Ammon's horn (tissue), 1 donor: Measurements from ENCODE around the gene NES.
"Not testable (repeated sequence)": the region's sequence is repeated elsewhere in the genome, so short reads cannot be mapped to it uniquely, and the experiment has no call there.

ENCODE experiments used
- DNase-seq: peaks from one replicate; pipeline ENCODE4 v3.0.0-alpha.2; 2016; ENCODE audit warnings: low spot score

Gene NES

GRCh38 chr1:156644640-156645039 is 32.6 kb downstream of the NES start:
- no peak for DNase-seq

GRCh38 chr1:156644146-156644545 is 33.1 kb downstream of the NES start:
- DNase-seq, result no peak

- DNase-seq, result no peak
Observed at GRCh38 chr1:156643778-156644092, 33.5 kb downstream of the NES start.

- DNase-seq, result no peak
Observed at GRCh38 chr1:156643049-156643777, 34.0 kb downstream of the NES start.

GRCh38 chr1:156642265-156643048 is 34.8 kb downstream of the NES start:
- no peak for DNase-seq

- peak; percentile 88 for DNase-seq
Observed at GRCh38 chr1:156641761-156642264, 35.4 kb downstream of the NES start, which contains the start of gene BCAN. TSS of gene BCAN (plus strand) at chr1:156642117. CDS start at chr1:156646055, 3,938 bp downstream.

GRCh38 chr1:156640842-156641706 is 36.1 kb downstream of the NES start:
- peak; percentile 89 for DNase-seq

GRCh38 chr1:156639601-156640101 is 37.6 kb downstream of the NES start:
- no peak for DNase-seq

GRCh38 chr1:156638189-156638985 is 38.8 kb downstream of the NES start:
- DNase-seq, result peak; percentile 71

GRCh38 chr1:156632355-156632754 is 44.9 kb downstream of the NES start:
- DNase-seq, result no peak

- DNase-seq, result not testable (repeated sequence)
Observed at GRCh38 chr1:156631152-156631551, 46.1 kb downstream of the NES start.

- DNase-seq, result no peak
Observed at GRCh38 chr1:156629823-156630449, 47.3 kb downstream of the NES start.

- DNase-seq, result no peak
Observed at GRCh38 chr1:156627313-156627880, 49.8 kb downstream of the NES start.

GRCh38 chr1:156626079-156626438 is 51.1 kb downstream of the NES start:
- no peak for DNase-seq

GRCh38 chr1:156625436-156626078 is 51.6 kb downstream of the NES start:
- DNase-seq, result peak; percentile 77

GRCh38 chr1:156624814-156625435 is 52.3 kb downstream of the NES start:
- DNase-seq, result no peak

- DNase-seq, result no peak
Observed at GRCh38 chr1:156623946-156624813, 53.0 kb downstream of the NES start.

- no peak for DNase-seq
Observed at GRCh38 chr1:156622581-156623297, 54.5 kb downstream of the NES start.
